Measurements from ENCODE around the gene TRMT10A.
A peak's percentile ranks its signal among the peaks of the same experiment; 100 is the strongest.

TRMT10A gene, protein sequence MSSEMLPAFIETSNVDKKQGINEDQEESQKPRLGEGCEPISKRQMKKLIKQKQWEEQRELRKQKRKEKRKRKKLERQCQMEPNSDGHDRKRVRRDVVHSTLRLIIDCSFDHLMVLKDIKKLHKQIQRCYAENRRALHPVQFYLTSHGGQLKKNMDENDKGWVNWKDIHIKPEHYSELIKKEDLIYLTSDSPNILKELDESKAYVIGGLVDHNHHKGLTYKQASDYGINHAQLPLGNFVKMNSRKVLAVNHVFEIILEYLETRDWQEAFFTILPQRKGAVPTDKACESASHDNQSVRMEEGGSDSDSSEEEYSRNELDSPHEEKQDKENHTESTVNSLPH

DNA sequence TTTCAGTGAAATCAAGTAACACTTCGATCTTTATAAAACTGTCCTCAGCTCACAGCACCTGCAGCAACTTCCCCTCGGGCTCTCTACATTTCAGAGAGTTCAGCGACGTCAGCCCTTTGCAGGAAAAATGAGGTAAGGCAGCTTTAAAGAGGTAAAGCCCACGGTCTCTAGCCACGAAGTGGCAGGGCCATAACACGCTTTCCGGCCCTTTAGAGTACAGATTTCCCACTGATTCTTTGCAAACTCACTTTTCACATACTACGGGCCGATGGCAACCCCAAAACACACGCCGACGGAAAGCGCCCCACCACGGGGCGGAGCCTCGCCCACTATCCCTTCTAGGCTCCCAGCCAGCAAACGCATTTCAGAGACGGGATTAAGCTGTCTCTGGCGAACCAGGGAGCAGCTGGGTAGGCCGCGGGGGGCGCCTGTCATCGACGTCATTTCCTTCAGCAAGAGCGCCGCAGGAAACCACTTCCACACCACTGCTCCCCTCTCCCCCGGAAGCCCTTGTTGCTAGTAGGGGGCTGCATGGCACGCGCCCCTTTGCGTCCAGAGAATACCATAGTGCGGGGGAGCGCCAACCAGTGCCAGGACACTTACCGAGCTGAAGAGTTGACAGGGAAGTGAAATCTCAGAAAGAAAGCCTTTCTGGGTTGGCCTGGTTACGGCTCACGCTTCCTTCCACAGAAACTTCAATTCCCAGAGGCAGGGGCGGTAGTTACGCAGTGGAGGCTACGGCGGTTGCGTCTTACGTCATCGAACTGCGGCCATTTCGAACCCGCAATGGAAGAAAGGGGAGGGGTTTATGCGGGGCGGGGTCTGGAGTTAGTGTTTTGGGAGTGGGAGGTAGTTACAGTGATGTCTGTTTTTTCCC is at the start of gene TRMT10A:
Gene TRMT10A (minus strand): TSS at position 730 of the 877 bp plus-strand sequence. CDS start 4,701 bp downstream, outside the sequence.
- peak; percentile 95 for DNase-seq

DNA sequence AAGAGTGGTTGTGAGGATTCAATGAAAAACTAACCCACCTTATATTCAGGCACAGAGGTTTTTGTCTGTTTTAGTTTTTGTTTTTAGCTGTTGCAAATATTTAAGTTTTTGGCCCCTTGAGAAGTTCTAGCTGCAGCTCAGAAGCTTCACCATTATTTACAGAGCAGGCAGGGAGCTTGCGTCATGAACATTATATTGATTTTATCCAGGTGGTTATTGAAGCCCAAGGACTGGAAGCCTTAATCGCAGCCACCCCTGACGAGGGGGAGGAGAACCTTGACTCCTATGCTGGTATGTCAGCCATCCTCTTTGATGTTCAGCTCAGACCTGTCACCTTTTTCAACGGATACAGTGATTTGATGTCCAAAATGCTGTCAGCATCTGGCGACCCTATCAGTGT is 48.9 kb upstream of the TRMT10A start:
- DNase-seq, result no peak

DNA sequence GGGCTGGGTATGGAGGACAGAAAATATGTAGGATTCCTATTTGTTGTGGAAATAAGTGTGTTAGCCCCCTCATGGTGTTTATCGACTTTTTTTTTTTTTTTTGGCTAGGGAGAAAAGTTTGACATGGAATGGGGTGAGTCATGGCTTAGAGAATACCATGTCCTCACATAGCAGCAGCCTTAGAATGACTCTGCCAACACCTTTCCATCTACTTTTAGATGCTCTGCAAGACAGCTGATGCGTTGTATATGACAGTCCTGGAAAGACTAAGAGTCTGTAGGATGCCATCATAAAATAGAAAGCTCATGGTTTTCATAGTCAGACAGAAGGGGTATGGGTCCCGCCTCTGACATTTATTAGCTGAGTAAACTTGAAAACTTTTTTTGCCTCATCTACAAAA is 48.4 kb upstream of the TRMT10A start:
- DNase-seq, result no peak

DNA sequence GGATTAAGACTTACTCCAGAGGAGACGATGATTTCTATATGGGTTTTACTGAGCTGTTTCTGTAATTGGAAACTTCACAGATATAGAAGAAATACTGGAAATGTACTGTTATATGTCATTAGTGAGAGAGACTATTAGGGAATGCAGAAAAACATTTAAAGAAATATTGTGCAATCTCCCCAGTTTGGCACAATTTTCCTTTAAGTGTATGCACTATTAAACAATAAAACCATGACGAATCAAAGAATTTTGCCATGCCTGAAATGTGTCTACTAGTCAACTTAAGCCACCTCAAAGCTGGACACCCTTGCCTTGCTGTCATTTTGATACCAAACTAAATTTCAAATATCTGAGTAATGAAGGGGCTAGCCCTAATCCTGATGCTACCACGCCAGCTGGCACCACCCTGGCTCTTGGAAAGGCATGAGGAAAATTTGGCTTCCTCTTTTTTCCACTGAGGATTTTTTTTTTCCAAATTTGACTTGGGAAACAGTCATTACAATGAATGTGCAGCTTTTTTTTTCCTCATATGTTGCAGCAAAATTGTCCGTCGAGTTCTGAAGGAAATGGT is 46.9 kb upstream of the TRMT10A start:
- DNase-seq, result no peak

DNA sequence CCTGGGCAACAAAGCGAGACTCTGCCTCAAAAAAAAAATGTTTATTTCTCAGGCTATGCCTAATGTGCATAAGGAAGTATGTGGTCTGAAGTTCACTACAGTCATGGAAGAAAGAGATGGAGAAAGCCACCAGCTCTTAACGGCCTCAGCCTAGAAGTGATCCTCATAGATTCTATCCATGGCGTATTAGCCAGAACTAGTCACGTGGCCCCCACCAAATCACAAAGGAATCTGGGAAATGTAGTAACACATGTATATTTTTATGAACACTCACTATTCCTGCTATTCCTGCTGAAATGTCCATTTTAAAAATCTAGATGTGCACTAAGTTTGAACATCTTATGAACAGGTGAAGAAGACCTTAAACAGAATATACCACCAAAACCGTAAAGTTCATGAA is 44.6 kb upstream of the TRMT10A start:
- no peak for DNase-seq

DNA sequence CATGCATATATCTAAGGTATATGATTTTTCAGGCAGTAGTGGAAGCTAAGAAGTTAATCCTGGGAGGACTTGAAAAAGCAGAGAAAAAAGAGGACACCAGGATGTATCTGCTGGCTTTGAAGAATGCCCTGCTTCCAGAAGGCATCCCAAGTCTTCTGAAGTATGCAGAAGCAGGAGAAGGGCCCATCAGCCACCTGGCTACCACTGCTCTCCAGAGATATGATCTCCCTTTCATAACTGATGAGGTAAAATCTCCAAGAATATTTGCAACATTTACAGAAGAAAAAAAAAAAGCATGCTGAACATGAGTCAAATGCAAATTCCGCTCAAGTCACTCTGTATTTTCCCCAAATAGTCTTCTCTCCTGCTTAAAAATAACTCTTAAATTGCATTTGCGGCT is 42.9 kb upstream of the TRMT10A start:
- DNase-seq, result no peak

DNA sequence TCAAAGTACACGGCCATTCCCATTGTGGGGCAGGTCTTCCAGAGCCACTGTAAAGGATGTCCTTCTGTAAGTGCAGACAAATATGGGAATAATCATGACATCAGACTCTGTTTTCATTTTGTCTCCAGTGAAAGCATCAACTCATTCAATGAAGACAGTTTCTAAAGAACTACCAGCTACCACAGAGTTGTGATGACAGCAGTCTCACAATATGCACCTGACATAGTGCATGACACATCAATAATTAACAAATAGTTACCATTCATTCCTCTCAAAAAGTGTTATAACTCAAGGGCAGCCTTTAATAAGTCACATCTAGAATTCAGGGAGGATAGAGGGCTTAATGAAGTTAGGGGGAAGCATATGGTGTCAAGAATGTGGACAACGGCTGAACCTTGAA is 31.0 kb upstream of the TRMT10A start:
- no peak for DNase-seq

DNA sequence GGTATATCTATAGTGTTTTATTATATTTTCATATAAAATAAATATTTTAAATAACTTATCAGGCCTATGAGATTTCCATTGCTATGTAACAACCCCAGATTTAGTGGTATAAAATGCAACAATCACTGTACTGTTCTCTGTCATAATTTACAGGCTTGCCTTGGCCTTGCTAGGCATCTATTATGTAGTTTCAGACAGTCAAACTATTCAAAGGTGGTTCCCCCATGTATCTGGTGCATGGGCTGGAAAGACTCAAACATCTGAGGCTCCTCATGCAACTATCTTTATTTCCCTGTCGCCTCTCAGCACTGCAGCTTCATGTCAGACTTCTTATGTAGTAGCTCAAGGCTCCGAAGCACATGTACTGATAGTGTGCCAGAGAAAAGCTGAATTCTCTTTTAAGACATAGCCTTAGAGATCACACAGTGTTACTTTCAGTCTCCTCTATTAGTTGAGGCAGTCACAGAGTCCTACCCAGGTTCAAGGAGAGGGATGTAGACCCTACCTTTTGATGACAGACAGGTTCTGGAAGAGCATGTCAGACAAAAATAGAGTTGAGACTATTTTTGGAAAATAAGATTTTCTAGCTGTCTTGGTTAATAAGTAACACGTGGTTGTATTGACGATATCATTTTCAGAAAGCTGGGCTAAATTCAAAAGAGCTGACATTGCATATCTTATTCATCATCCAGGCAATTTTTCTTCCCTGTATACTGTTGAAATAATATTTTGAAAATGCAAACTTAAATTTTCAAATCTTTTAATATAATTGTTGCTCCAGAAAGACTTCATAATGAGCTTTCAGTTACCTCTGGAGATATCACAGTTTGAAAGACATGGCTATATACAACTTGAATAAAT is 30.2 kb upstream of the TRMT10A start:
- no peak for DNase-seq

DNA sequence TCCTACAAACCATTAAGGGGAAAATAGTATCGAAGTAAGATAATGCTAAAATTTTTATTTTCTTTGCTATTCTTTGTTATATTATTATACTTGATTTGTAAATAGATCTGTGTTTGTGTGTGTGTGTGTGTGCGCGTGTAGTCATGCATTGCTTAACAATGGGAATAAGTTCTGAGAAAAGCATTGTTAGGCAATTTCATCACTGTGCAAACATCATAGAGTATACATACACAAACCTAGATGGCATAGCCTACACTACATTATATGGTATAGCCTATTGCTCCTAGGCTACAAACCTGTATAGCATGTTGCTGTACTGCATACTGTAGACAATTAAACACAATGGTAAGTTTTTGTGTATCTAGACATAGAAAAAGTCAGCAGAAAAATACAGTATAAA is 27.9 kb upstream of the TRMT10A start:
- no peak for DNase-seq

DNA sequence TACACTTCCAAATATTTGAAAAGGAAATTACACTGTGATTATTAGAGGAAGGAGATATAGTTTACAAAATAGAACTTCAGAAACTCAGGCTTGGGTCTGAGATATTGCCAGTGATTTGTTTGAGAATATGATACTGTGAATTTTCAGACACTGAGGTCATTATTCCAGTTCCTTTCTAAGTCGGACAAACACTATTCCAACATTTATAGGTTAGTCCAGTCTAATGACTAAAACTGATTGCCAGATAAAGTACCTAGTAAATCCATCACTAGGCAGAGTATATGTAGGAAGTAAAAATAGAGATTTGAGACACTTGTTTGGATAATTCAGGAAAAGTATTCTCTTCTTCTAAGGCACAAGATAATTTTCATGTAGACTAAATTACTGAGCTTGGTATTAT is 24.0 kb upstream of the TRMT10A start:
- no peak for DNase-seq

DNA sequence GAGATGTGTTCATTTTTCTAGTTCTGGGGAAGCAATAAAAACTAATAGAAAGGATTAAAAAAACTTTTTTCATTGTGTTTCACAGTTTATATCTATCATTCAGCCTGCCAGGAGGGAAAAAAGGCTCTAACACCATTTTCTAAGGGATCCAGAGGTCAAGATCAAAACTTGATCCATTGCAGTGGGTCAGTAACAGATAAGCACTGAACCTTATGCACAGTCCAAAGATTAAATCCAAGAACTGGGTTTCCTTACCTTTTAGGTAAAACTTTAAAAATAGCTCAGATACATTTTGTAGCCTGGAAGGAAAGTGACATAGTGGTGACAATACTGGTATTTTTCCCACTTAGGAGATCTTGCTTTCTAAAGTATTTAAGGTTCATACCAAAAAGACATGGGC is 23.5 kb upstream of the TRMT10A start:
- DNase-seq, result no peak

DNA sequence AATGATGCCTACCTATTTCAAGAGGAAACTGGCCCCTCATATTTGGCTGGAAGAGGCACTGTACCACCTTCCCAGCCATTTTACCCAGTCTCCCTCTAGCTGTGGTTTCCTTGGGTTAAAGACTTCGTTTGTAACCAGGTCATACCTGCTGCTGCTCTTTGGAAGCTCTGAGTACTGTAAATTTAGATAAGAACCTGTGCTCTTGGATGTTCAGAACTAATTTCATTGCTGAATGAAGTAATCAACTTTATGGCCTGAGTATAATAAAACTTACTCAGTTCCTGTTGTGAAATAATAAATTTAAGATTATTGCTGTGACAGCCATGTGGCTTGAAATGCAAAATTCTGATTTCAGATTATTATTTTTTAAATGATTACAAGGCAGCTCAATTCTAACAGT is 23.0 kb upstream of the TRMT10A start:
- DNase-seq, result no peak

DNA sequence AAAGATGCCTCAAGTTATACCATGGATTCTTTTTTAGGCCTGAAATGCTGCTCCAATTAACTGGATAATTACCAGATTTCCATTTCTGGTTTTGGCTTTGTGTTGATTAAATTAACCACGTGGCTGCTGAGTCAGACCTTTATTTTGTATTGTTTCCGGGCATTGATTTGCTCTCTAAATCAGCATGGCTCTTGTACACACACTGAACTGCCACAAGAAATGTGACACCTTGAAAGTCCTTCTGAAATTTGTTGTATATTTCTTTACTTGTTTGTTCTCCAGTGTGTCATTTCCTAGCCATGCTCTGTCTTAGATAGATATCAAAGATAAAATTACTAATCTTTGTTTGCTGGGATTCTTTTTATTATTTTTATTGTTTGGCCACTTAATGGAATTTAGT is 22.5 kb upstream of the TRMT10A start:
- DNase-seq, result no peak

DNA sequence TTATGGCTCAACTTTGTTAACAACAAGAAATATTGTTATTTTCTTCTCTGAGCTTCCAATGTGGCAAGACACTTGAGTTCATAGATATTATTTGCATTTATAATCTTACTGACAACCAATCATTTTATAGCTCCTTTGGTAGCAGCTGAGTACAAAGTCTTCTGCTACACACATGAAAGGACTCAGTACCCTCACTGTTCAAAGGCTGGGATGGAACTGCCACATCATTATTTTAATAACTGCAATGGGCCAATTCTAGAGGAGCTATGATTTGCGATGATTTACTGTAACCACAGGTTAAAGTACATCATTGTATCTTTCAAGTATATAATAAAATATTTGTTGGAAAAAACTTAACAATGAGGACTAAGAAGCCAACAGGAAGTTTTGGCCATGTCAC is 21.7 kb upstream of the TRMT10A start:
- DNase-seq, result no peak

DNA sequence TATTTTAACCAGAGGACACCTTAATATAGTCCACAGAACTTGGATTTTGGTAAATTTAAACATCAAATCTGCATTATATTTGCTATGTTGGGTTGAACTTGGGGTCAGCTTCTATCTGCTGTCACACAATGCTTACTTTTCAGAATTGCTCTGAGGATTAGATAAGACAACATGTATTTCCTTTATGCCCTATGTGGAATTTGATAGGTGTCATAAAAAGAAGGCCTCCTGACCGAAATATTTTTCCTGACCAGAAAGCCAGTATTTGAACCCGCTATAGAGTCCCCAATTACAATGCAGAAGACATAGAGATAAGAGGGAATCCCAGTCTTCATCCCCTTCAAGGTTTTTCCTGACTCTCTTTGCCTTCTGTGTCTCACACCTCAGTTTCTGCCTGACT is 14.9 kb upstream of the TRMT10A start:
- no peak for DNase-seq

DNA sequence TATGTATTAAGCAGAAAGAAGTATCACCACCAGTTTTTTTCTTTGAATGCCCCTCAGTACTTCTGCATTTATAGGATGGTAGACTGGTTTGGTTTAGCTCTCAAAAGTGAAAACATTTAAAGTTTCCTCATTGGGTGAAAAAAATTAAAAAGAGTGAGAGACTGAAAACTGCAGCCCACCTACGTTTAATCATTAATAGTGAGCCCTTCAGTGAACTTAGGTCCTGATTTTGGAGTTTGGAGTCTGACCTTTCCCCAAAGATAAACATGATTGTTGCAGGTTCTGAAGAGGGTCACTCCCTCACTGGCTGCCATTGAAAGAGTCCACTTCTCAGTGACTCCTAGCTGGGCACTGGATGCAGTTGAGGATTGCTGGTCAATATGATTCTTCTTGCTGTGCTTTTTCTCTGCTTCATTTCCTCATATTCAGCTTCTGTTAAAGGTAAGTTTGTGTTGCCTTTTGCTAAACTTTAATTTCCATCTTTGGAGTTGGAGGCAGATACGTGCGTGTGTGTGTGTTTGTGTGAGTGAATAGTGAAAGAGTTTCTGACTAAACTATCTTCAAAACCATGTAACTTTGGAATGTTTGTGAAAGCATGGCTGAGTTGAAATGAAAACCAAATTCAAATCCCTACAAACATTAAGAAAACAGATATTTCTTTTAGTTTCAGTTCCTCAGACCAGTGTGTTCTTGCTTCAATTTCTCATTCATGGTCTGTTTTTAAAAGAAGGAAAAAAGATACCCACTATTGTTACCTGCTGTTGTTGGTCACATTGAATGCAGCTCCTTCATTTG is 10.9 kb upstream of the TRMT10A start, which contains the start of gene MTTP:
Gene MTTP (plus strand): TSS at position 295 of the 795 bp plus-strand sequence. CDS start 86 bp downstream, at position 381.
- DNase-seq, result no peak

DNA sequence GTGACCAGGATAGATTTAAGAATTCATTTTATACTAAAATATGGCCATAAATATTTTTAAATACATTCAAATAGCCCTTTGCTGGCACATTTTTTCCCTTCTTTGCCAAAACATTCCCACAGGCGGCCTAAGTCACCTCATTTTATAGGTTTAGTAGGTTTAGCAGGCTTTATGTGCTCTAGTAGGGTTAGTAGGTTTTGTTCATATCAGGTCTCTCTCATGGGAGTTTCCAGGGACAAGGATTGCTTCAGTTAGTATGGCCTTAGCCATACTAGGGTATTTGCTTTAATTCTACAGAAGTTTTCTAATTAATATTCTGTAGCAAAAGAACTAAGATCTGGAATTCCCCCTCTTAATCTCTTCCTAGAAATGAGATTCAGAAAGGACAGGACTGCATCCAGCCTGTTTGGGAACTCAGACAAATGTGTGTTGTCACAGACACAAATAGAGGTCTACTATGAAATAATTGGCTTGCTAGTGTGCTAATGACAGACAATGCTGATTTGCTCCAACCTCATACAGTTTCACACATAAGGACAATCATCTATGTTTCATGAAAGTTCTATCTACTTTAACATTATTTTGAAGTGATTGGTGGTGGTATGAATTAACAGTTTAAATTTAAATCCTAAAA is 10.0 kb upstream of the TRMT10A start:
- DNase-seq, result no peak

DNA sequence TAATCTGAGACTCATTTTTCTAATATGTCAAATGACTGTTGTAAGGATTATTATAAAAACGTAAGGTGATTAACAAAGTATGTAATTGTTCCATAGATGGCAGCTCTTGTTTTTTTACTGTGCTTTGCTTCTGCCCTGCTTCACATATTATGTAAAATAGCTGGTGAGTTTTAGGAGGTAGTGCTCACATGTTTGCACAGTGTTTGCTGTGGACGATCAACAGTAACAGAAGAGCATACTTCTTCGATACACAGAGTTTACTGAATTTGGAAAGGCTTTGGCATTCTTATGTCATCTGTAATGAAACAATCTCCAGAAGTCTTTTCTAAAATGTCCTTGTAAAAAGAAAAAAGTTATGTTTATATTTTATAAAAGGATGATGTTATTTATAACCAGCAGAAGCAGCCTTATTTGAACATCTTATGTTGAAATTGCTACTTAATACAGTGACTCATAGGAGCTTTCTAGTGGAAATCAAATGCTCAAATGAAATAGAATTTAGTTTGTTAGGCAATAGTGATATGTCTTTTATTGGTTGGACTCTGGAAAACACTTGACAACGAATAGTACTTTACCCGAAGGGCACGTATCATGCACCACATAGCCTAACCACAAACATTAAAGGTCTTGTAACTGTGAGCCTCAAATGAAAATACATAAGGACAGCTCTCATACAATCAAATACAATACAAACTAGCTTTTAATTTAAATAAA is 8.8 kb upstream of the TRMT10A start:
- DNase-seq, result no peak

DNA sequence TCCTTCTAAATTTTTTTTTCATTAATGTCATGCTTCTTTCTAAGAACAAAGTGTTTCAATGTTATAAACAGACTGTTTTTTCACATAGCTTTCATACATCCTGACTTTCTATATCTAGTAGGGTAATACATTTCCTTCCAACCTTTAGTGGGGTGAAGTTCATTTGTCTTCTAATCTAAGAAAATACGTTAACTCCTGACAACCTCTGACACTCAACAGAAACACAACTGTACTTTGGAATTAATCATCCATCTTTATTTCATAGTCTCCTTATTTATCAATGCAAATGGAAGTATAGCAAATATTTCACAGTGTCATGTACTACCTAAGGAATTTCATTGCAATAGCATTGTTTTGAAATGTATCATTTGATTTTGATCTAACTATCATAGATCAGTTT is 8.0 kb upstream of the TRMT10A start:
- no peak for DNase-seq

DNA sequence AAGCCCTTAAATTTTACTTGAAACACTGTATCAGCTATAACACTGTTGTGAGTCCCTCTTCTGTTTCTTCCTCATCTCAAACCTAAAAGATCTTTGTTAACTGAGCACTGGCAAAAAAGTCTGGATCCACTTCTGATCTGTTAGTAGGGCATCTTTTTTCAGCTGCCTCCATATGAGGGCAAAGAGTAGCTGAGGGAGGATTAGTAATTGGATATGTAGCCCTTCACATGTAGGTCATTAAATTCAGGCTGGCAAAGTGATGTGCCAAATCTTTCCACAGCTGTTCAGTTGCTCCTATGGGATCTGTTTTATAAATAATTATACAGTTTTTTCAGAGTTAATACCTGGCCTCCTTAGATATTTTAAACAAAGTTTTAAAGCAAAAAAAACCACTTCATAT is 1.1 kb upstream of the TRMT10A start:
- no peak for DNase-seq

DNA sequence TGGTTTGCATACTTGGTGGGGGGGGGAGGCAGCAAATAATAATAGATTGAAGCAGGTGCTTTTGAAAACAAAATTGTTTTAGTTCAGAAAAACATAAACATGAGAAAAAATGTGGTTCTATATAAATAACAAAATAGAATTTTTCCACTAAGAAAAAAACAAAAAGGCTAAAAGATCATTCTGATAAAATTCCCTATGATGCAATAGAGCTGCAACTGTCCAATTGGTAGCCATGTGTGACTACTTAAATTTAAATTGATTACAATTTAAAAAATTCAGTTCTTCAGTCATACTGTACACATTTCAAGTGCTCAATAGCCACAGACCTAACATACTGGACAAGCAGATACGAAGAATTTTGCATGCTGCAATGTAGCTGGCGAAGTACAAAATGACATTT is 11.0 kb downstream of the TRMT10A start:
- DNase-seq, result no peak

All from CD4-positive, alpha-beta T cell treated with Interleukin-4 for 4 hours (primary cell).